NCI-H146 treated with DMSO at 0.1 percent for 48 hours (cell line): Measurements from ENCODE around the gene ELMO1.

ENCODE experiments used
- DNase-seq: peaks from one replicate; lab custom pipeline; 2025; ENCODE audit not compliant: unreplicated experiment; lab: John Stamatoyannopoulos, UW

Gene ELMO1, protein sequence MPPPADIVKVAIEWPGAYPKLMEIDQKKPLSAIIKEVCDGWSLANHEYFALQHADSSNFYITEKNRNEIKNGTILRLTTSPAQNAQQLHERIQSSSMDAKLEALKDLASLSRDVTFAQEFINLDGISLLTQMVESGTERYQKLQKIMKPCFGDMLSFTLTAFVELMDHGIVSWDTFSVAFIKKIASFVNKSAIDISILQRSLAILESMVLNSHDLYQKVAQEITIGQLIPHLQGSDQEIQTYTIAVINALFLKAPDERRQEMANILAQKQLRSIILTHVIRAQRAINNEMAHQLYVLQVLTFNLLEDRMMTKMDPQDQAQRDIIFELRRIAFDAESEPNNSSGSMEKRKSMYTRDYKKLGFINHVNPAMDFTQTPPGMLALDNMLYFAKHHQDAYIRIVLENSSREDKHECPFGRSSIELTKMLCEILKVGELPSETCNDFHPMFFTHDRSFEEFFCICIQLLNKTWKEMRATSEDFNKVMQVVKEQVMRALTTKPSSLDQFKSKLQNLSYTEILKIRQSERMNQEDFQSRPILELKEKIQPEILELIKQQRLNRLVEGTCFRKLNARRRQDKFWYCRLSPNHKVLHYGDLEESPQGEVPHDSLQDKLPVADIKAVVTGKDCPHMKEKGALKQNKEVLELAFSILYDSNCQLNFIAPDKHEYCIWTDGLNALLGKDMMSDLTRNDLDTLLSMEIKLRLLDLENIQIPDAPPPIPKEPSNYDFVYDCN

DNA sequence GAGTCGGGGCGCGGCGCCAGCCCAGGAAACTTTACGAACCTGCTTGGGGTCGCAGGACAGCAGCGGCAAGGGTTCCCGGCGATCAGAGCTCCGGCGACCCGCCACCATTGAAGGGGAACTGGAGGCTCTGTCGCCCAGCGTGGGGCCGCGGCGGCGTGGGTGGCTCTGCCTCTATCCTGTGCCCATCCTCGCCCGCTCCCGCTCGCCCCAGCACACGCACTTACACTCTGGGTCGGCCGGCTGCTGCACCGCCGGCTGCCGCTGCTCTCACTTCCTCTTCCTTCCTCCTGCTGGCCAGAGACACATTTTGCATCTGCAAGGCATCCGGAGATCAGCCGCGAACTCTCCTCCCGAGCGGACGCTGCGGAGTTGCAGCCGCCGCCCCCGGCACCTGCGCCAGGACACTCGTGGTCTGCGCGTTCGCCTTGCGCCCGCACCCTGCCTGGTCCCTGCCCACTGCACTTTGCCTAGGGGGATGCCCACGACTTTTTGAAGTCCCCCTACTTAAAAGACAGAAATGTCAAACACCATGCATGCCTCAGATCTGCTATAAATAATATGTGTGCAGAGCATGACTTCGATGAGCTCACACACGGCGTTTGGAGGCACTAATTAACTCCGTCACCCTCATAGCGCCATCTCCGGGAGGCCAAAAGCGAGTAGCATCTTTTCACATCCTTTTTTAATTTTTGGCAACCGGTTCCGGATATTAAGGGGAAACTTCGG lies at the start of gene ELMO1:
Gene ELMO1 (minus strand): TSS at position 229 of the 726 bp plus-strand sequence. CDS start 106,174 bp downstream, outside the sequence.
- no peak for DNase-seq

DNA sequence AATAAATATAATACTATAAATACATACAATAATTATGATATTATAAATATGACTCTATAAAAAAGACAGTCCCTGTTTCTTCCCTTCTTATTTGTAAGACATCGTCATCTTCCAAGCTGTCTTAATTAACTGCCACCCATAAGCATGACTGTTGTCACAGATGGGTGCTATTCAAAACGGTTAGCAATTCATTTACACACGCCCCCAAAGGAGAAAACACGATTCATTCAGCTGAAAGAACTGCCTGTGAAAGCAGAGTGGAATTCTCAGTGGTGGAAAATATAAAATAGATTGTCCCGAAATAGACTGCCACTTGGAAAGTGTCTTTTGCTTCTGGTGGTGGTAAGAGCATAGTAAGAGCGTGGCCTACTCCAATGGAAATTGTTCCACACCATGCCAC lies 48.9 kb upstream of the ELMO1 start:
- no peak for DNase-seq

DNA sequence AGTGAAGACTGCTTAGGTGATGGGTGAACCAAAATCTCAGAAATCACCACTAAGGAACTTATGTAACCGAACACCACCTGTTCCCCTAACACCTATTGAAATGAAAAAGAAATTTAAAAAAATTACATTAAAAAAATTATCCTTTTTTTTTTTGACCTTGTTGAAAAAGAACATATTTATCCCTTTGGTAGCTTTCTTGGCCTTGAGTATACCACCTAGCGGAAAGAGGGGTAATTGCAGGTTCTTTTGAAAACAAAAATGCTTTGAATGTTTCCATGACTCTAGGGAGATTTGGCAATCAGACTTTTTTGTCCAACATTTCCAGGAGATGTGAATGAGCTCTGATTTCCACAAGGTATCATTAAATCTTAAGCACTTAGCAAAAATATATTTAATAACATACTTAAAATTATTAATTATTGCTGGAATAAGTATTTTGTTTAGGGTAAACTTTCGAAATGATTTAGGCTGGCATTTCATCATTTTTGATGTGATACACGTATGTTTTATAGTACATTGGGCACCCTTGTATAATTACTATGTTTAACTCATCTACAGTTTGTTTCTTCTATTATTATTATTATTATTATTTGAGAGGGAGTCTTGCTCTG lies 47.0 kb upstream of the ELMO1 start:
- no peak for DNase-seq

DNA sequence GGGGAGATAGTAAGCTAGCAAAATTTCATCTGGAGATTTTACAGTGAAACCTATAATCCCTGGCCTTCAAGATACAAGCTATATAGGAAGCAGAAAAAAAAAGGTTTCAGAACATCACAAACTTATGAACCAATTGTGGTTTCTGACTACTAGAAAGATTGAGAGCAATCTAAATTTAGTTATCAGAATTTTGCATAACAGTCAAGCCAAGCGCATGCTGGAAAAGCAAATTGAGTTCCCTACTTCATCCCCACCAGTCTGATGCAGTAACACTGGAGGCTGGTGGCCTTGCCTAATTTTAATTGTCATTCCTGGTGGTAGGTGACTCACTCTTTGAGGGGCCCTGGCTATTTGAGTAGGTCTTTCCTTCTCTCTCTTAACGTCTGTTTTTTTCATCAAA lies 46.3 kb upstream of the ELMO1 start:
- DNase-seq = no peak

DNA sequence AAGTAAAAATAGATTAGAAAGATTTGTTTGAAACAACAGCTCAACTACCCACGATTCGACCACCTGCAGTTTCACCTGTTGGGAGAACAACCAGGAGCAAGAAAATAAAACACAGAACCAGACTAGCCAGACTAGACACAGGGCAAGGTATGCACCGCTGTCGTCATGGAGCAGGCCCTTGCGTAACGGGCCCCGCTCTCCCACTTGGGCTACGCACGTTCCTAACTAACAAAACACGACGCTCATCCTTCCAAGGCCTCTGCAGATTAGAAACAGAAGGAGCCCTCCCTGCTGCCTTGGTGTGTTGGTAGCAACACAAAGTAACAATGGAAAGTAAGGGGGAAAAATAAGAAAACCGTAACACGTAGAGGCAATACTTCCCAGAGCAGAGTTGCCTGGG lies 45.1 kb upstream of the ELMO1 start:
- DNase-seq = no peak

DNA sequence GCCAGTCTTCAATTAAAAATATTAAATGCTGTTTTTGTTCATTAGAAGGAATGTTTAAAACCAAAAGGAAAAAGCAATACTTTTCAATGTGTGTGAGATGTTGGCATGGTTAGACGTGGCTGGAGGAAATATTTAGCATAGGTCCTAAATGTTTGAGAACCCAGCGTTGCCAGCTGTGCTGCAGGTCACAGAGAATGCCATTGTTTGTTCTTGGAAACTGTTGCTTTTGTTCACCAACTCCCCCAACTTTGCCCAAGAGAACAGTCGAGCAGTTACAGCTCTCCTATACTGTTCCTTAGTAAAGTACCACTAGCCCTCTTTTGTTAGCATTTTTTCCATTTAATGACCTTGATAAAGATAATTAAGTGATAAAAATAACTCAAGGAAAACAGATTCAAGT lies 44.5 kb upstream of the ELMO1 start:
- no peak for DNase-seq

DNA sequence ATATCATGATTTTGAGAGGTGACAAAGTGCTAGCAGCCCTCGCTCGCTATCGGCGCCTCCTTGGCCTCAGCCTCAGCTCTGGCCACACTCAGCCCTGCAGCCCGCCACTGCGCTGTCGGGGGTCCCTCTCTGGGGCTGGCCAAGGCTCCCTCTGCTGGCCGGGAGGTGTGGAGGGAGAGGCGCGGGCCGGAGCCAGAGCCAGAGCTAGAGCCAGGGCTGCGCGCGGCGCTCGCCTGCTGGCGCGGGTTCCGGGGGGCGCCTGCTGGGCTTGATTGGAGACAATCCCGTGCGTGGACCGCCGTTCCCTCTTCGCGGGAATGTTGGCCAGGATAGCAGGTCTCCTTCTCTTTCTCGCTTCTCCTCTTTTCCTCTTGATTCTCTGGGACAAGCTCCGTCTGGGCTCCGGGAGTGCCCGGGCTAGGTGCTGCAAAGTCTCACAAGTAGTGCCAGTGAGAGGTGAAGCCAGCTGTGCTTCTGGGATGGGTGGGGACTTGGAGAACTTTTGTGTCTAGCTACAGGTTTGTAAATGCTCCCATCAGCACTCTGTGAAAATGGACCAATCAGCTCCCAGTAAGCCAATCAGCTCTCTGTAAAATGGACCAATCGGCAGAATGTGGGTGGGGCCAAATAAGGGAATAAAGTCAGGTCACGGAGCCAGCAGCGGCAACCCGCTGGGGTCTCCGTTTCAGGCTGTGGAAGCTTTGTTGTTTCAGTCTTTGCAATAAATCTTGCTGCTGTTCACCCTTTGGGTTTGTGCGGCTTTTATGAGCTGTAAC lies 43.4 kb upstream of the ELMO1 start:
- DNase-seq = no peak

DNA sequence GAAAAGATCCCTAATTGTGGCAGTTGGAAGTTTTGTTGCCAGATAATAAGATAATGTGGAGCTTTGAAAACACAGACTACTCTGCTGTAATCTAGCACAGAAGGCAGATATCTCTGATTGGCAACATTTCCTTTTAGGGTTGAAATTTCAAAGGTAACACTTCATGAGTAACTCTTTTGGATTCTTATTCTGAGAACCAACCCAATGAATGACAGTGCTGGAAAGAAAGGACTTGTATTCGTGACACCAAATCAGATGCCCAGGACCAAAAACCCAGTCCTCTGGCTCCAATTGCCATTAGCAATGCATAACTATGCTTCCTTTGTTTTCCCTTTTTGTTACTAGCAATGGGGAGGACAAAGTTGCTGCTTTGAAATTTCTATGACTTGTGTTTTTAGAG lies 41.0 kb upstream of the ELMO1 start:
- DNase-seq = no peak

DNA sequence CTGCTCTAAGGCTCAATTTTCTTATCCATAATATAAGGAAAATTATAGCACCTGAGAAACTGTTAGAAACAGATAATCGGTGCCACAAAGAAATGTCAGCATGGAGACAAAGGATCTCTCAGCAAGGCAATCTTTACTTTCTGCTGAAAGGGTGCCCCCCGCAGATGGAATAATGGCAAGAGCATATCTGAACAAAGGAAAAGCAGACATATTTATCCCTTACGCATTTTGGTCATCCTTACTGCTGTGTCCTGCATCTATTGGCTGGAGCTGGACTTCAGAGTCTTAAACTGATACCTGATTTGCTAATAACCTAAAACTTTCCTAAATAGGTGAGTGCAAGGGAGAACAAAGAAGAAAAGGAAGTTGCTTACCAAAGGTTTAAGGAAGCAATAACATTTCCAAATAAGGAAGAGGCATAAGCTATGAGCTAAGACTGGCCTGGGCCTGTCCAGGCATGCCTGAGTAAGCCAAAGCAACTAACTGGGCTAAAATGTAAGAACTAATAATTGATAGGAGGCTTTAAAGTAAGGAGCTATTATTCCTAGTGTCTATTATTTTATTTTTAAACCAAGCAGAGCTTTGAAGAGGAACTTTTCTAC lies 39.6 kb upstream of the ELMO1 start:
- DNase-seq = no peak

DNA sequence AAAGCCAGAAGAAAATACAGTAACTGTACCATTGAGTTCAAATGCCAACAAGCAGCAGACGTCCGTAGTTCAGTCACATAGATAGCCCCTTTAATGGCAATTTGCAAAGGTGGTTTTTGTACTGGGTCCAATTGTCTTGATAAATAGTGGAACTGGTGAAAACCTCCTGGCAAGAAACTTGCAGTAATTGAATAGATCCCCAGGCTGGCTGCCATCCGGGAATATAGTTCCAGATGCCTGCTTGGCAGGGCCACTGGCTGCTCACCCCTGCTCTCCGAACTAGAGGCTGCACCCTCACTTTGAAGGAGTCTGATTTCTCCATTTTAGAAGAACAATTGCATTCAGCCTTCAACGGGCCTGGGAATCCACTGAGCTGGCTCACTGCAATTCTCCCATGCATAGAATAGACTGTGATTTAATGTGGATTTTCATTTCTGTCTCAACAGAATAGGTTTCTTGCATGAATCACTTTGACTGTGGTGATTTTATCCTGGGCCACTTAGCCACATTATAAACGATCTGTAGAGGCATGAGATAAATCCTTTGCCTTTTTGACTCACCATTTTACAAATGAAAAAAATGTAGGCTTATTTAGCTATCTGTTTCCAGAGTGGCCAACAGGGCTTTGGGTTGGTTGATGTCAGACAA lies 35.9 kb upstream of the ELMO1 start:
- DNase-seq = no peak

DNA sequence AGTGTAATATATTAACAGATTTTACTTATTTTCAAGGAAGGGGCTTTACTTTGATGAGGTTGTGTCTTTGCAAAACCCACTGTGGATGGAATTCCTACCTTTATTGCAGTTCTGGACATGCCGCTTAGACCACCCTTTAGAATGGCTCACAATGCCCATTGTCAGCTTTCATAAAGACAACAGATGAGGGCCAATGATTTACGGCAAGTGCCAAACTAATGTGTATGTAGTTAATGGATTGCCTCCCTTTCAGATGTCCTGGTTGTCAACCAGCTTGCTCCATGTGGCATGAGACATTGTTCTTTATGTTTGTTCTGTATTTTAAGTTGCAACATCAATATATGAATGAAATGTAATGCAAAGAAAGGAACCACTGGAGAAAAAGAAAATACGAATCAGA lies 35.0 kb upstream of the ELMO1 start:
- no peak for DNase-seq

DNA sequence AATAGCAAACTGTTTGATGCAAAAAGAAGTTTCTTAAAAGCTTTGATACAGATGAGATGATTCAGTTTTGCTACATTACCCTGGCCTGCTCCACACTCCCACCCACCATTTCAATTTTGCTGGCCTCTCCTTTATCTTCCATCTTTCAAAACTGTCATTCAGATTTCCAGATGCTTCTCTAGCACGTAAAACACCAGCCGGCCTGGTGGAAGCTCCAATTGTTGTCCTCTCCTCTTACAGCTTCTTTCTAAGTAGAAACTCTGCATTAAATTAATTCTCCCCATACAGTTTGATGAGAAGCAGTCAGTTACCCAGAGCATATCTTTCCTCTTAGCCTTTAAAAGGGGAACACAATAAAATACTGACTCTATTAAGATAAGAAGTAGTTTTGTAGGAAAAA lies 34.3 kb upstream of the ELMO1 start:
- no peak for DNase-seq

DNA sequence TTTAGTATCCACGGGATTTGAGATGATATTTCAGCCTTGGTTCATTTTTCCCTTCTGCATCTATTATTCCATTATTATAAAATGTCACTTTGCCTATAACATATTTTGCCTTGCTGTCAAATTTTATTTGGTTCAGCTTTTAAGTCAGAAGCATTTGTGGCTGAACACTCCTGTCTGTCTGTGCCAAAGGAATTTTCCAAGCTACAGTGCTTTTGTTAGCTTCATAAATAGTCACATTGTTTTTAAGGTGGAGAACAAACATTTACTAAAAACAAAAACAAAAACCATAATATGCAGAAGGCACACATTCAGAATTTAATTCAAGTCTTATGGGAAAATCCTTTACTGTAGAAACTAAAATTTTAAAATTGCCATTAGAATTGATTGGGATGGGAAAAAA lies 33.8 kb upstream of the ELMO1 start:
- DNase-seq = no peak

DNA sequence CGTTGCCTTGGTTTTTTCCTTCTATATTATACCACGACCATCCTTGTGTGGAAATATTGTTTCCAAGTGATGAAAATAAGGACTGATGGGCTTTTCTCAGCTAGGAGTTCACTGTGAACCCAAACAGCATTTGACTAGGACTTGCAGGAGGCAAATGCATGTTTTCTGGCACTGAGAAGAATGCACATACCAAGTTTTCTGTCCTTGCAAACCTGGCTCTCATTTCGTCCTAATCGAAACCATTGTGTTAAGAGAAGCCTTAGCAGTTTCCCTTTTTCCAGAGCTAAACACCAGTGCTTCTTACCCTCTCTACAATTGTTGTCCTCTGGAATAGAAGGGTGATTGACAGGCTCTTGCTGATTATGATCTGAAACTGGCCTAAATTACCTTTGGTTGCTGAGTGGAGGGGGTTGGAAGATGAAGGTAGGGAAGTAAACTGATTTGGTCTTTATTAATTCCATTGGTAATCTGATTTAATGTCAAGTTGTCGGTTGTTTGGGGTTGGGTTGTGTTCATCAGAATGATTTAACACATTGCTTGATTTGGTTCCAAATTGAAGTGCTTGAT lies 33.1 kb upstream of the ELMO1 start:
- DNase-seq = no peak

DNA sequence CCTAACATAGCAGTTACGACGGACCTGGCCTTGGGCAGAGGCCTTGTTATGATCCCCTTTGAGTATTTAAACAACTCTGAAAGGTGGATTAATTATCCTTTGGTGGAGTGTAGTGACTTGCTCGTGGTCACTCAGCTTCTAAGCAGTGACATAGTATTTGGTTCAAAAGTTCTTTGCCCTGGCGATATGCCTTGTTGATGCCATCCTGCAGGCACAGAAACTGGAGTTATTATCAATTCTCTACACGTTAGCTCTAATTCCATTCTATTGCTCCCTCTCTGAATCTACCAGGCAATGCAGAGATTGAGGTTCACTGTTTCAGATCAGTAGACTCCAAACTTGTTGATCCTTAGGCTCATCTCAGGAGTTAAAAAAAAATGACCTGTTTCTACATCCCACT lies 32.5 kb upstream of the ELMO1 start:
- no peak for DNase-seq

DNA sequence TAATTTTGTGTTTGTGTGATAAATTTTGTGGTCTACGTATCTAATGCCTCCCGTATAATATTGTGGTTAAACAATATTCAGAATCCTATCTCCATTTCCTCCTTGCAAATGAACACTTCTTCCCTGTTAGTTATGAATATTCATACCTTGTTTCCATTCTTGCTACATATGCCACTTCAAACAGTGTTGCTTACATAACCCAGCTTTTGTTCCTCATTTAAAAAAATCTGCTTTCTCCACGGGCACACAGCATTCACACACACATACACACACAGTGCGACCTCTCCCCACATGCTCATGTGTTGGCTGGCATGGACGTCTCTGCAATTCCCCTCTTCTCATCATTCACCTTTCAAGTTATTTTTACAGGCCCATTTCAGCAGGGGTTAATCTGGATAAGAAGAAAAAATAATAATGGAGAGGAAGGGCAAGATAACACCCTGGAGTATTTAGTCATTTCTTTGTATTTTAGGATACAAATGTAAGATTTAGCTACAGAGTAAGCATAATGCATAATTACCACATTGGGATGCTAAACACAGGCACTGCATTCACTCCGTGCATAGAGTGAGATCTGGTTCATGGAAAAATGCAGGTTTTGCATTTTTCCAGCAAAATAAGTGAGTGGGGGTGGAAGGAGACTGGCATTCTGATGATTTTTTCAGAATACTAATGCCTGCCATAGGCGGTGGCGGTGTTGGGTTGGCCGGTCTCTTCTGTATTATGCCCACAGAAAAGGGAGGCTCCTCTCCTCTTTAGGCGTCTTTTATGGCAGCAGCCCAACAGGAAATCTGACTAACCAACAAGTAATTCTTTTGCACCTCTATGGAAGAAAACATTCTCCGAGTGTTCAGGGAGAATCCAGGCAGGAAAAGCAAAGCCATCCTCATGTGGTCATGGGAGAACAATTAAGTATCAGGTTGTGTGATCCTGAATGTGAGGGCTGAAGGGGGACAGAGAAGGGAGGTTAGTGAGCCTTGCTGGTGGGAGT lies 31.7 kb upstream of the ELMO1 start:
- no peak for DNase-seq

DNA sequence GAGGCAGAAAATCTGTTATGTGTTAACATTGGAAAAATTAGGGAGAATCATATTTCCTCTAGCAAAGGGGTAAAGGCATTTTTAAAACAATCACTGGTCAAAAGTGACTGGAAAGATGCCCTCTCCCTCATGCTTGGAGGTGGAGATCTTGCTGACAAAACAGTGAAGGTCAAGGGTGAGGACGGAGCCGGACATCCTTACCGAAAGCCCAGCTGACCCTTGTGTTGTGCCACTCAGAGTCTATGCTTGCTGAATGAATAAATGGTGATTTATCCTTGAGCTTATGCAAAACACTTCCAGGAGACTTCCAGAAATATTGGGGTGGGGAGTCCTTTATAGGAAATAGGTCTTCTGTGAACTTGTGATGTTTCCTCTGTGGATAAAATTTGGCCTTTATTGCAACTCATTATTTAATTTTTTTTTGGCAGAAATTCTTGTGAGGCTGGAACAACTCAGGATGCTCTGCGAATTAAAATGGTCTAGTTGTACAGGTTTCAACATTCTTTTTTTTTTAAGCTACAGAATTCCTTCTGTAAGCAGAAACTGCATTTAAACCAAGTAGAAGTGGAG lies 28.3 kb upstream of the ELMO1 start:
- DNase-seq = no peak

DNA sequence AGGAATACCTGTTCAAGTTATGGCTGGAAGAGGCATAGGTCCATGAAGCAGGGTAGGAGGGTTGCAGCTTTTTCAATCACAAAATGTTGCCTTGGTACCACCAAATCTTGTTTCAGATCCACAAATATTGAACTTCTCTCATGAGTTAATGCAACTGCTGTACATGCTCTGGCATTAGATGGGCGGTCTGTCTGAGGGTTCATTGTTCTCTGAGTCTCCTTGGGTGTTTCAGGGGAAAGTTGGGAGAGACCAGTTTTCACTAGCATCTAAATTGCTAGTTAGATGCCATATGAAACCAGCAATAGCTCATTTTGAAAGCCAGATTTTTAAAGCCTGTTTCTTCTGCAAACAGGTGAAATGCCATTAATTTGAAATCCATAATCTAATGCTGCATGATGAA lies 27.8 kb upstream of the ELMO1 start:
- DNase-seq = no peak
